Naive thymus-derived CD4-positive, alpha-beta T cell (primary cell): Measurements from ENCODE around the gene WDR27. TPM values are rescaled to one million over a fixed set of nuclear protein-coding genes. Genes with fewer than 3 reads are reported as not detected.

Source experiments
- ATAC-seq: fragments of 150-1000 bp; cut with Tn5 transposase; 2 replicates; pipeline ENCODE4 v1.10.0; 2021; ENCODE audit warnings: mild to moderate bottlenecking, moderate library complexity
- CTCF ChIA-PET: fragments of 350-600 bp; sonication (Branson Sonifier 250); formaldehyde crosslinking; loops from one replicate; lab custom pipeline; 2021; ENCODE audit warnings: antibody characterized with exemption; lab: Charles Lee
- POLR2A ChIA-PET: fragments of 350-600 bp; sonication (Branson Sonifier 250); formaldehyde crosslinking; loops from one replicate; lab custom pipeline; 2021; ENCODE audit warnings: antibody characterized with exemption, inconsistent platforms; lab: Charles Lee
- DNase-seq, 9 donors: peaks; one replicate each; pipeline versions ENCODE4 v3.0.0 to v3.0.0-alpha.2; 2020 to 2022; ENCODE audit warnings: mixed read lengths in 1 of 9
- H3K27ac ChIP-seq: one replicate; pipeline ENCODE4 v1.7.0; 2013; ENCODE audit warnings: mild to moderate bottlenecking, low read depth, low read length, moderate library complexity
- H3K27me3 ChIP-seq, 2 donors: one replicate each; pipeline ENCODE4 v1.7.0; 2013; ENCODE audit warnings: low read length in 2 of 2, mild to moderate bottlenecking in 2 of 2, moderate library complexity in 2 of 2; ENCODE audit not compliant: control insufficient read depth in 2 of 2, insufficient read depth in 2 of 2
- H3K36me3 ChIP-seq, 3 experiments: 1 replicate in 2 of 3; 2 replicates in 1 of 3; pipeline ENCODE4 v1.7.0; 2013; ENCODE audit warnings: low read length in 3 of 3, mild to moderate bottlenecking in 3 of 3, moderate library complexity in 1 of 3; ENCODE audit not compliant: insufficient read depth in 3 of 3, control insufficient read depth in 2 of 3
- H3K4me1 ChIP-seq, 2 donors: one replicate each; pipeline ENCODE4 v1.7.0; 2013; ENCODE audit warnings: low read length in 2 of 2, mild to moderate bottlenecking in 2 of 2, moderate library complexity in 1 of 2; ENCODE audit not compliant: control insufficient read depth in 2 of 2, insufficient read depth in 2 of 2
- H3K4me3 ChIP-seq: 2 replicates; pipeline ENCODE4 v1.7.0; 2013; ENCODE audit warnings: mild to moderate bottlenecking, low read length
- H3K9me3 ChIP-seq, 3 experiments: 1 replicate in 2 of 3; 2 replicates in 1 of 3; pipeline ENCODE4 v1.7.0; 2013; ENCODE audit warnings: low read length in 3 of 3; ENCODE audit not compliant: control insufficient read depth in 2 of 3
- H3K27ac Mint-ChIP-seq, 9 donors: one replicate each; pipeline ENCODE4 v1.8.0; 2020 to 2022; ENCODE audit warnings: mixed read lengths in 9 of 9, mild to moderate bottlenecking in 8 of 9, moderate library complexity in 5 of 9, inconsistent platforms in 2 of 9
- H3K27me3 Mint-ChIP-seq, 5 donors: one replicate each; pipeline ENCODE4 v1.8.0; 2021 to 2022; ENCODE audit warnings: mixed read lengths in 5 of 5, mild to moderate bottlenecking in 1 of 5
- H3K36me3 Mint-ChIP-seq, 5 donors: one replicate each; pipeline ENCODE4 v1.8.0; 2020 to 2022; ENCODE audit warnings: mixed read lengths in 5 of 5, mild to moderate bottlenecking in 3 of 5, inconsistent platforms in 1 of 5
- H3K4me1 Mint-ChIP-seq, 7 donors: one replicate each; pipeline ENCODE4 v1.8.0; 2020 to 2022; ENCODE audit warnings: mixed read lengths in 7 of 7, mild to moderate bottlenecking in 3 of 7, inconsistent platforms in 1 of 7
- H3K4me3 Mint-ChIP-seq, 10 donors: one replicate each; pipeline ENCODE4 v1.8.0; 2020 to 2022; ENCODE audit warnings: mild to moderate bottlenecking in 10 of 10, mixed read lengths in 10 of 10, moderate library complexity in 6 of 10, inconsistent platforms in 2 of 10
- H3K9me3 Mint-ChIP-seq, 11 donors: one replicate each; pipeline ENCODE4 v1.8.0; 2020 to 2022; ENCODE audit warnings: mixed read lengths in 11 of 11, mild to moderate bottlenecking in 4 of 11, inconsistent platforms in 1 of 11, moderate library complexity in 1 of 11
- intact Hi-C, 2 donors: fragments of 100-400 bp; cut with micrococcal nuclease; formaldehyde crosslinking; loops; one replicate each; pipeline ENCODE4 v1.15.1; 2023
- polyA plus RNA-seq, 2 donors: library from polyadenylated mRNA; unstranded; fragments of 300-500 nt; fragmentation: Illumina TruSeq; gene quantifications; one replicate each; pipeline ENCODE4 v1.2.3, GENCODE V29; 2021
- total RNA-seq, 6 experiments: library from RNA in 5 of 6; stranded (reverse) in 5 of 6; gene quantifications; 1 replicate in 5 of 6; 2 replicates in 1 of 6; pipeline ENCODE4 v1.2.3 and lab custom pipeline; 2021 to 2026

The WDR27 gene
- total and polyA plus RNA-seq, 7 experiments from 2014 or later, result 6.7 to 89.0 (median 36.0) TPM

DNA sequence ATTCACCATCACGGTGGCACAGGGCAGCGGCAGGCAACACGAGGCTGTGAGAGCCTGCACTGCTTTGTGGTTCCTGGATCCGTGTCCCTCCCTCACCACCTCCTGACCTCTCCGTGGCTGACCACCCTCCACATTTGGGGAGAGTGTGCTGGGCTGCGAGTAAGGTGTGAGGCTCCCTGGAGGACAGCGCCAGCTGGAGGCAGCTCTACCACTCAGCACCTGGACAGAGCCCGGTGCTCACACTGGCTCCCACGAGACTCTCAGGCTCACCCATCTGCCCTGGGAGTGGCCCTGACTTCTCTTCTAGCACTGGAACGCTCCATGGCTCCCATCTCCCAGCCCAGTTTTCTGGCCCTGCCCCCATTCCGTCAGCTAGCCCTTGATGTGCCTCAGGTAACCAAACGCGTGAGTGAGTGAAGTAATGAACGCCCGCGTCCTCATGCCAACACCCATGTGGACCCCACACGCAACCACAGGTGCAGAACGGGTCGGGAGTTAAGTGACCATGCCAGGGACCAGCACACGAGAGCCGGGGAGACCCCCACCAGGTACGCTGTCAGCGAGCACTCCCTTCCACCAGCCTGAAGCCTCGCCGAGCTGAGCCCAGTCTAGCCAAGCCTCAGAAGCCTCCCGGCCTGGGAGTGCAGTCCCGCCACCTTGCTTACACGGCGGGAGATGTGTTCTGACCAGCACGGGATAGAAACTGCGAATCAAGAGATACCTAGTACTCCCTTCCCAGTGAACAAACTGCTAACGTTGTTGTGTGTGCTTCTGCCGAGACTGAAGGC, 137.2 kb downstream of the WDR27 start:
- ChIA-PET POLR2A (no interaction called here), CTCF (no interaction called here)
- Mint-ChIP-seq H3K9me3 (peaks cover 0 to 21% (median 6%) of the 10 kb centered on the region in 11 donors), H3K27ac (no peak overlapping the region), H3K27me3 (peaks cover 0 to 18% (median 3%) of the 10 kb centered on the region in 5 donors), H3K36me3 (peaks cover 0 to 62% (median 48%) of the 10 kb centered on the region in 5 donors), H3K4me1 (peaks cover 1 to 20% (median 14%) of the 10 kb centered on the region in 7 donors), H3K4me3 (no peak overlapping the region)
- Histone ChIP-seq H3K9me3 (no peaks in the 10 kb centered on the region), H3K4me3 (no peak overlapping the region), H3K36me3 (no peaks in the 10 kb centered on the region), H3K4me1 (peaks cover 0 to 9% of the 10 kb centered on the region in 2 donors), H3K27ac (no peak overlapping the region), H3K27me3 (no peaks in the 10 kb centered on the region)
- intact Hi-C loops, result no loop called here
- DNase-seq (no peak), ATAC-seq (no peak)

DNA sequence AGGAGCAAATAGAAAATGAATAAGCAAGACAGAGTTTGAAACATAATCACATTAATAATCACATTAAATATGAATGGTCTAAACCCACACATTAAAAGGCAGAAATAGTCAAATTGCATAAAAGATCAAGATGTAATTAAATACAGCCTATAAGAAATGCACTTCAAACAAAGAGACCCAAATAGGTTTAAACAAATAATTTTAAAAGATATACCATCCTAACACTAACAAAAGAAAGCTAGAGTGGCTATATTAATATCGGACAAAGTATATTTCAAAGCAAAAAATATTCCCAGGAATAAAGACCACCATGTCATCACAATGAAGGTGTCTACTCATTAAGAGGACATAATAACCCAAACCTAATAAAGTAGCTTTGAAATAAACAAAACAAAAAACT, 140.2 kb downstream of the WDR27 start:
- H3K9me3 ChIP-seq, result no peaks in the 10 kb centered on the region

DNA sequence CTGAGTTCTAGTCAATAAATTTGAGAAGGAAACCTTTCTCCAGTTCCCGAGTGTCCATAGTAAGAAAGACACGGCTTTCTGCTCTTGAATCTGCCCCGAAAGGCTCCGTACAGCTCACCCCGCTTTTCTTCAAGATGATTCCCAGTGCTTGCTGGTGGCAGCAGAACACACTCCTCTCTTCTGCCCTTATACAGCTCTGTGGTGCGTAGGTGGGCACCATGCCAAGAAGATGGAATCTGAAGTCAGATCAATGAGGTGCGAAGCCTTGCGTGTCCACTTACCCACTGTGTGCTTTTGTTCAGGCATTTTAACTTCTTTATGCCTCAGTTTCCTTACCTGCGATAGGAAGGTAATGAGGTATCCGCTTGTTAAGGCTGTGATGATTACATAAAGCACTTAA, 142.2 kb downstream of the WDR27 start:
- H3K27me3 Mint-ChIP-seq, result peaks cover 0 to 18% (median 11%) of the 10 kb centered on the region in 5 donors
- intact Hi-C loops, result no loop called here
- POLR2A ChIA-PET, result no interaction called here

More for the DNA sequence above, 140.2 kb downstream of the WDR27 start:
- Mint-ChIP-seq H3K27ac (no peak overlapping the region), H3K4me1 (peaks cover 6 to 13% (median 10%) of the 10 kb centered on the region in 7 donors), H3K9me3 (peaks cover 0 to 21% (median 6%) of the 10 kb centered on the region in 11 donors), H3K4me3 (no peak overlapping the region), H3K27me3 (peaks cover 0 to 18% (median 7%) of the 10 kb centered on the region in 5 donors), H3K36me3 (peaks cover 3 to 64% (median 53%) of the 10 kb centered on the region in 5 donors)
- Histone ChIP-seq H3K27me3 (no peaks in the 10 kb centered on the region), H3K4me3 (no peak overlapping the region), H3K4me1 (peaks cover 3 to 8% of the 10 kb centered on the region in 2 donors), H3K27ac (no peak overlapping the region), H3K36me3 (no peaks in the 10 kb centered on the region)
- POLR2A ChIA-PET, result no interaction called here
- CTCF ChIA-PET, result no interaction called here
- intact Hi-C loops, result no loop called here
- ATAC-seq, result no peak
- no peak for DNase-seq

DNA sequence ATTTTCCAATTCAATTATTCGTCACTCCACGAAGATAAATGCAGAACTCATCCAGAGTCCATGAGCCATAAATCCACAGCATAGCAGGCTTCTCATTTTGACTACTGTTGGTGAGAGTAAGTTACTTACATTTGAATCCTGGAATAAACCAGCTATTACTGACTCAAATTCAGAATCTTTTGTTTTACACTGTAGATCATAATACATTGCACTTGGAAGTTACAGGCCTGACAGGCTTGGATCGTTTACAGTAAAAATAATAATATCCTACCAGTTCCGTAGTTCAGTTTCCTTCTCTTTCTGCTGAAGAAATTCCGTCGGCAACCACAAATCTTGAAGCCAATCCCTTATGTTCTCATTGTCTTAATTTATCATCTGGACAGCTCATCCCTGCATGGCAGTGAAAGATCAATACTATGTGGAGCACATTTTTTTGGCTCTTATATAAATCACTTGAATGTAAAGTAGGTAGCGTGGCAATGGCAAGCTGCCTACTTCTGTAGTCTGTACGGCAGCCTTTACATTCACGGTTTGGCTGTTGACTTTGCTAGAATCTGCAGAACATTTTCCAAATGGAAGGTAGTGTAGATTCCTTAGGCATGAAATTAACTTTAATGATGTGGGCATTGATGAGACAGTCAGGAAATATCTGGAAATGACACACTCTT, 142.9 kb downstream of the WDR27 start:
- H3K27ac ChIP-seq, result no peak overlapping the region
- ChIA-PET CTCF (no interaction called here), POLR2A (no interaction called here)
- intact Hi-C loops, result no loop called here
- peaks cover 3 to 59% (median 49%) of the 10 kb centered on the region in 5 donors for H3K36me3 Mint-ChIP-seq
- no peak overlapping the region for H3K27ac Mint-ChIP-seq
- peaks cover 7 to 30% (median 17%) of the 10 kb centered on the region in 7 donors for H3K4me1 Mint-ChIP-seq
- H3K9me3 Mint-ChIP-seq, result peaks cover 0 to 21% (median 6%) of the 10 kb centered on the region in 11 donors
- H3K4me3 ChIP-seq, result no peak overlapping the region
- ATAC-seq, result no peak
- H3K27me3 Mint-ChIP-seq, result peaks cover 0 to 18% (median 11%) of the 10 kb centered on the region in 5 donors
- no peaks in the 10 kb centered on the region for H3K27me3 ChIP-seq
- H3K4me3 Mint-ChIP-seq, result no peak overlapping the region
- peaks cover 3 to 8% of the 10 kb centered on the region in 2 donors for H3K4me1 ChIP-seq
- no peak for DNase-seq
- no peaks in the 10 kb centered on the region for H3K9me3 ChIP-seq
- H3K36me3 ChIP-seq, result no peaks in the 10 kb centered on the region

More for the DNA sequence above, 142.2 kb downstream of the WDR27 start:
- H3K27ac ChIP-seq, result no peak overlapping the region
- H3K36me3 Mint-ChIP-seq, result peaks cover 3 to 63% (median 50%) of the 10 kb centered on the region in 5 donors
- H3K27ac Mint-ChIP-seq, result no peak overlapping the region
- no peaks in the 10 kb centered on the region for H3K9me3 ChIP-seq
- no peak overlapping the region for H3K4me3 ChIP-seq
- no peaks in the 10 kb centered on the region for H3K27me3 ChIP-seq
- H3K36me3 ChIP-seq, result no peaks in the 10 kb centered on the region
- H3K4me1 Mint-ChIP-seq, result peaks cover 7 to 30% (median 17%) of the 10 kb centered on the region in 7 donors
- H3K9me3 Mint-ChIP-seq, result peaks cover 0 to 21% (median 6%) of the 10 kb centered on the region in 11 donors
- CTCF ChIA-PET, result no interaction called here
- no peak overlapping the region for H3K4me3 Mint-ChIP-seq
- no peak for ATAC-seq
- peaks cover 3 to 8% of the 10 kb centered on the region in 2 donors for H3K4me1 ChIP-seq
- no peak for DNase-seq

DNA sequence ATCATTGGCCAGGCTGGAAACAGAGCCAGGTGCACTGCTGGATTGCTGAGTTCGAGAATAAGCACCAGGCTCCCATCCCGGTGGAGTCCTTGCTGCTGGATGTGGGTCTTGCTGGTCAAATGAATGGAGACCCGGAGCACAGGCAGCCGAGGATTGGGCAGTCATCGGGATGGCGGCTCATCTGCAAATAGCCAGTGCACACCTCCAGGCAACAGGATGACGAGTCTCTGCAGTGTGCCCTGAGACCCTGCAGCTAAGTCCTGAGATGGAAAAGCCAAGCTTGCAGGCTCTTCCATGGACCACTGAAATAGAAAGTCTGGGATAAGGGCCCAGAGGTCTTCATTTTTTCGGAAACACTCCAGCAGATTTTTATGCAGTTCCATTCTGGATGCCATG, 143.5 kb downstream of the WDR27 start:
- ChIA-PET CTCF (no interaction called here), POLR2A (no interaction called here)
- Histone ChIP-seq H3K4me1 (peaks cover 3 to 8% of the 10 kb centered on the region in 2 donors), H3K4me3 (no peak overlapping the region), H3K27me3 (no peaks in the 10 kb centered on the region), H3K9me3 (no peaks in the 10 kb centered on the region), H3K27ac (no peak overlapping the region), H3K36me3 (no peaks in the 10 kb centered on the region)
- Mint-ChIP-seq H3K27me3 (peaks cover 0 to 18% (median 11%) of the 10 kb centered on the region in 5 donors), H3K27ac (no peak overlapping the region), H3K9me3 (peaks cover 0 to 21% (median 6%) of the 10 kb centered on the region in 11 donors), H3K4me1 (peaks cover 7 to 30% (median 17%) of the 10 kb centered on the region in 7 donors), H3K36me3 (peaks cover 3 to 54% (median 45%) of the 10 kb centered on the region in 5 donors), H3K4me3 (no peak overlapping the region)
- ATAC-seq (no peak), DNase-seq (no peak)
- intact Hi-C loops, result no loop called here

DNA sequence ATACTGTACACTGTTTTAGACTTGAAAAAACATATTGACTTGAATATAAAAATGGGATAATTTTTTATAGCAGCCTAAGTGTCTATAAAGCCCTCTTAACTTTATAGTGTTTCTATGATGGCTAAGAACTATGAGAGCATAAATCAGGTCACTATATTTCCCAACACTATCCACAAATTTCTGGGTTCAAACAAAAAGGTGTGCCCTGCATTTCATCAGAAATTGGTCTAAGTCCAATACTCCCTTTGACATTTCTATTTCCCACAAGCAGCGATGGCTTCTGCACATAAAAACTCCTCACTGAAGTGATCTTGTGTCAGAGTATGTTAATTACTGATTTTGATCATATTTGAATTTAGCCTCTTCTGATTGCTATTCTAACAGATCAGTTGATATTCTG, 143.9 kb downstream of the WDR27 start:
- Histone ChIP-seq H3K9me3 (no peaks in the 10 kb centered on the region), H3K36me3 (no peaks in the 10 kb centered on the region), H3K4me3 (no peak overlapping the region), H3K27ac (no peak overlapping the region), H3K27me3 (no peaks in the 10 kb centered on the region), H3K4me1 (peaks cover 3 to 8% of the 10 kb centered on the region in 2 donors)
- Mint-ChIP-seq H3K4me3 (no peak overlapping the region), H3K9me3 (peaks cover 0 to 20% (median 6%) of the 10 kb centered on the region in 11 donors), H3K4me1 (peaks cover 7 to 30% (median 17%) of the 10 kb centered on the region in 7 donors), H3K27ac (no peak overlapping the region), H3K27me3 (peaks cover 0 to 18% (median 11%) of the 10 kb centered on the region in 5 donors), H3K36me3 (peaks cover 3 to 50% (median 40%) of the 10 kb centered on the region in 5 donors)
- ChIA-PET CTCF (no interaction called here), POLR2A (no interaction called here)
- DNase-seq (no peak), ATAC-seq (no peak)
- intact Hi-C loops, result no loop called here
